HG03460 (cell line): ENCODE measurements around the gene PRKAG2.

ENCODE experiments used
- ATAC-seq: cut with Tn5 transposase; IDR thresholded peaks from one replicate; pipeline ENCODE4 v1.9.1; 2021; ENCODE audit not compliant: unreplicated experiment

The PRKAG2 gene

GRCh38 chr7:151699147-151699927 lies 177.6 kb downstream of the PRKAG2 start:
- no peak for ATAC-seq

- ATAC-seq = no peak
Observed at GRCh38 chr7:151697942-151698341, 179.0 kb downstream of the PRKAG2 start.

- no peak for ATAC-seq
Observed at GRCh38 chr7:151697515-151697895, 179.4 kb downstream of the PRKAG2 start.

GRCh38 chr7:151696721-151697514 lies 180.0 kb downstream of the PRKAG2 start:
- no peak for ATAC-seq

GRCh38 chr7:151695951-151696541 lies 180.9 kb downstream of the PRKAG2 start:
- no peak for ATAC-seq

- no peak for ATAC-seq
Observed at GRCh38 chr7:151694828-151695580, 181.9 kb downstream of the PRKAG2 start.

- ATAC-seq = no peak
Observed at GRCh38 chr7:151694441-151694827, 182.5 kb downstream of the PRKAG2 start.

- ATAC-seq = no peak
Observed at GRCh38 chr7:151693140-151693539, 183.8 kb downstream of the PRKAG2 start.

- no peak for ATAC-seq
Observed at GRCh38 chr7:151692721-151693120, 184.2 kb downstream of the PRKAG2 start.

GRCh38 chr7:151691449-151691848 lies 185.5 kb downstream of the PRKAG2 start:
- ATAC-seq = no peak

GRCh38 chr7:151690606-151691005 lies 186.3 kb downstream of the PRKAG2 start:
- no peak for ATAC-seq

- ATAC-seq = no peak
Observed at GRCh38 chr7:151689196-151689971, 187.5 kb downstream of the PRKAG2 start.

- ATAC-seq = no peak
Observed at GRCh38 chr7:151688236-151688780, 188.6 kb downstream of the PRKAG2 start.

GRCh38 chr7:151687523-151688235 lies 189.2 kb downstream of the PRKAG2 start:
- ATAC-seq = no peak

- ATAC-seq = no peak
Observed at GRCh38 chr7:151686826-151687225, 190.1 kb downstream of the PRKAG2 start.

- no peak for ATAC-seq
Observed at GRCh38 chr7:151686016-151686766, 190.7 kb downstream of the PRKAG2 start.

GRCh38 chr7:151684408-151685175 lies 192.3 kb downstream of the PRKAG2 start:
- ATAC-seq = no peak
